Fibroblast of skin of right quadriceps (primary cell): ENCODE results near the gene SFRP2.

ENCODE experiments used
- DNase-seq: peaks from one replicate; pipeline ENCODE4 v3.0.0-alpha.2; 2013

The SFRP2 gene

DNA sequence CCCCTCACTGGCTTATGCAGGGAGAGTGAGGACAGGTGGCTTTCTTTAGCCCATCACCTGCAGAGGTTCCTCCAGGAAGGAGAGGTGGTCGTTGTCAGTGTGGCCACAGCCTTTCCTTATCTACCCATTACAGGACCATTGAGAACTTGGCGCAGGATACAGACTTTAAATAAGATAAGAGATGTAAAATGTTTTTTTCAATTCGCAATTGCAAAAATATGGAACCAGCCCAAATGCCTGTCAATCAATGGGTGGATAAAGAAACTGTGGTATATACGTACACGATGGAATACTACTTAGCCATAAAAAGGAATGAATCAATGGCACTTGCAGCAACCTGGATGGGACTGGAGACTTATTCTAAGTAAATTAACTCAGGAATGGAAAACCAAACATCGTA is 22.1 kb downstream of the SFRP2 start:
- DNase-seq: no peak

GRCh38 chr4:153765894-153766293 is 23.0 kb downstream of the SFRP2 start:
- no peak for DNase-seq

- peak; percentile 40 for DNase-seq
Observed at GRCh38 chr4:153764601-153765368, 24.1 kb downstream of the SFRP2 start.

GRCh38 chr4:153763404-153763803 is 25.5 kb downstream of the SFRP2 start:
- DNase-seq: no peak

GRCh38 chr4:153759407-153760316 is 29.2 kb downstream of the SFRP2 start, which contains the start of gene RNF175:
Gene RNF175, minus strand, starts transcription at chr4:153760024. Its CDS starts 162 bp downstream, at chr4:153759862.
- no peak for DNase-seq

GRCh38 chr4:153758688-153759406 is 30.0 kb downstream of the SFRP2 start:
- no peak for DNase-seq

GRCh38 chr4:153758136-153758535 is 30.7 kb downstream of the SFRP2 start:
- no peak for DNase-seq

GRCh38 chr4:153757407-153757806 is 31.5 kb downstream of the SFRP2 start:
- DNase-seq: peak; percentile 30

DNA sequence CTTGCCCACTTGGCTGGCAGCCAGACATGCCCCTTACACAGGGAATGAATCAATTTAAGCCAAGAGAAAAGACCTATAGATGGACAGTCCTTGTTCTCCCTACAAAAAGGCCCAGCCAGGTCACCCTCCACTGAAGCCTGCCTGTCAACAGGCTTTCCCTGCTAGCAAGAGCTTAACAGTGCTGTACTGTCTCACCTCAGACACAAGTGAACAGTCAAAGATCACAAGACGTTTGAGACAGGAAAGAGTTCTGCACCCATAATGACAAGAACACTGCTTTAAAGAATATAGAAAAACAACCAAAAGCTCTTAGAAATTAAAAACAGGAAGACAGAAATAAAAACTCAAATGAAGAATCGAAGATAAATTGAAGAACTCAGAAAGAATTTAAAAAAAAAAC is 33.7 kb downstream of the SFRP2 start:
- no peak for DNase-seq

DNA sequence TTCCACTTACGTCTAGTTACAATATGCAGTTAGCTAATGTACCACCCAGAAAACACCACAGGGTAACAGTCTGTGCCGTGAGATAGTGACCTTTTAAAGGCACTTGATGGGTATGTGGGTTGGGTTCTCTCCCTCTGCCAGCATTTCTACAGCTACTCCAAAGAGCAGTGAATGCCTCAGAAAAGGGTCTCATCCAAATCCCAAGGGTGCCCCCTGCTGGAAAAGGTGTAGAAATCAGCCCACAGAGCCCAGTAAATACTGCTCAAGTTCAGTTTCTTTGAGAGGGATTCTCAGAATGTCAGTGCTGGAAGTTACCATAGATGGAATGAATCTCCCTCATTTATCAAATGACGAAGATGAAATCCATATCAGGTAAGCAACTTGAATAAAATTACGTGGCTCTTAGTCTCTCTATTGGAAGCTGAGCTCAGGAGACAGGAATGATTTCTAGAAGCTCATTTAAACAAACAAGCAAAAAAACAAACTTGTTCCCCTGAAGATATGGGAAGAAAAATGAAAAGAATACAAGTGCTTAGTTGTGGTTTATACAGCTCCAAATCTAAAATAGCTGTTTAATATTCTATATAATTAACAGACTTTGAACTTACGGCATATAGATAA is 38.6 kb downstream of the SFRP2 start:
- DNase-seq: peak; percentile 78

- DNase-seq: peak; percentile 59
Observed at GRCh38 chr4:153748378-153748777, 40.5 kb downstream of the SFRP2 start.

- DNase-seq: no peak
Observed at GRCh38 chr4:153747406-153747955, 41.4 kb downstream of the SFRP2 start.

DNA sequence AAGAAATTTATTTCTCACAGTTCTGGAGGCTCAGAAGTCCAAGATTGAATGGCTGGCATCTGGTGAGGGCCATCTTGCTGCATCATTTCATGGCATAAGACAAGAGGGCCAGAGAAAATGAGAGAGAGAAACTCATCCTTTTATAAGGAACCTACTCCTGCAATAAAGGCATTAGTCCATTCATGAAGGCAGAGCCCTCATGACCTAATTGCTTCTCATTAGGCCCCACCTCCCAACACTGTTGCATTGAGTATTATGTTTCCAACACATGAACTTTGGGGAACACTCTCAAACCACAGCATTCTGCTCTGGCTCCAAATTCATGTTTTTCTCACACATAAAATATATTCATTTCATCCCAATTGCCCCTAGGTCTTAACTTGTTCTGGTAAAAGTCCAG is 43.2 kb downstream of the SFRP2 start:
- DNase-seq: no peak

GRCh38 chr4:153741541-153741940 is 47.3 kb downstream of the SFRP2 start:
- DNase-seq: no peak

DNA sequence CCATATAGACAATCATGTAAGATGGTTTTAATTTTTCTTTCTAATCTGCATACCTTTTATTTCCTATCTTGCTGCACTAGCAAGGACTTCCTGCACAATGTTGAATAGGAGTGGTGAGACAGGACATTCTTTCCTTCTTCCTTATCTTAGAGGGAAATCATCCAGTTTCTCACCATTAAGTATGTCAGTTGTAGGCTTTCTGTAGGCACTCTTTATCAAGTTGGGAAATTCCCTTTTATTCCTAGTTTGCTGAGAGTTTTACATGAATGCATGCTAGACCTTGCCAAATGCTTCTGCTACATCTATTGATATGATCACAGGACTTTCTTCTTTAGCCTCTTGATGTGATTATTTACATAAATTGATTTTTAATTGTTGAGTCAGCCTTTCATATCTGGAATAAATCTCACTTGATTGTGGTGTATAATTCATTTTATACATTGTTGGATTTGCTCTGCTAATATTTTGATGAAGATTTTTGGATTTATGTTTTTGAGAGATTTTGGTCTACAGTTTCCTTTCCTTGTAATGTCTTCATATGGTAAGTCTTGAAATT is 52.9 kb downstream of the SFRP2 start:
- DNase-seq: no peak

DNA sequence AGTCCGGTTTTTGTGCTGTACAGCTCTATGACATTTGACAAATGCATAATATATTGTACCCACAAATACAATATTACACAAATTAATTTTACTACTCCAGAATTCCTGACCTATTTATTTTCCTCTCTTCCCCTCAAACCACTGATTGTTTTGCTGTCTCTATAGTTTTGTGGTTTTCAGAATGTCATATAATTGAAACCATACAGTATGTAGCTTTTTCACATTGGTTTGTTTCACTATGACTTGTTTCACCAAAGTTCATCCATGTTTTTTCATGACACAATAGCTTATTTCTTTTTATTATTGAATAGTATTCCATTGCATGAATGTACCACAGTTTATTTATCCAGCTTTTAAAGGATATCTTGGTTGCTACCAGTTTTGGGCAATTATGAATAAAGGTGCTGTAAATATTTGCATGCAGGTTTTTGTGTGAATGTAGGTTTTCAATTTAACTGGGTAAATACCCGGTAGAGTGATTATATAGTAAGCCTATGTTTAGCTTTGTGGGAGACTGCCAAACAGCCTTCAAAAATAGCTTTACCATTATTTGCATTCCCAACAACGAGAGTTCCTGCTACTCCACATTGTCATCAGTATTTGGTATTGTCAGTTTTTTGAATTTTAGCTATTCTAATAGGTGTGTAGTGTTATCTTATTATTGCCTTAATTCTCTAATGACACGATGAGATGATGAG is 55.0 kb downstream of the SFRP2 start:
- peak; percentile 49 for DNase-seq

DNA sequence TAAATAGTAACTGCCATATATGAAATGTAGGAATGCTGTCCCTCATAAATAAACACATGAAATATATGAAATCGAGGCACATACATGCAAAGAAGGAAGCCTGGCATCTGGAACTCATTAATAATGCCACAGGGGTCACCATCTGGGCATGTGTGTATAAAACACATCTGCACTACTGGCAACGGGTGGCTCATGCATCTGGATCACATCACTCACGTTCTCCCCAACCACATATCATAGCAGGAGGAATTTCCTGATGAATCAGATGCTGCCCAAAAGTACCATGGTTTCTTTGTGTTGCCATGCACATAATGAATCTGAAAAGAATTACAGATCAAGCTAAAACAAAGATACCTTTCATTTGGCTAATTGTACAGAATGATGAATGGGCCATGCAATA is 57.6 kb downstream of the SFRP2 start:
- DNase-seq: peak; percentile 93
